HG02642 (cell line): Measurements from ENCODE around the gene SOD2.

ENCODE experiments used
- ATAC-seq: cut with Tn5 transposase; IDR thresholded peaks from one replicate; pipeline ENCODE4 v1.9.1; 2021; ENCODE audit warnings: mild to moderate bottlenecking; ENCODE audit not compliant: unreplicated experiment, poor library complexity

SOD2 gene

DNA sequence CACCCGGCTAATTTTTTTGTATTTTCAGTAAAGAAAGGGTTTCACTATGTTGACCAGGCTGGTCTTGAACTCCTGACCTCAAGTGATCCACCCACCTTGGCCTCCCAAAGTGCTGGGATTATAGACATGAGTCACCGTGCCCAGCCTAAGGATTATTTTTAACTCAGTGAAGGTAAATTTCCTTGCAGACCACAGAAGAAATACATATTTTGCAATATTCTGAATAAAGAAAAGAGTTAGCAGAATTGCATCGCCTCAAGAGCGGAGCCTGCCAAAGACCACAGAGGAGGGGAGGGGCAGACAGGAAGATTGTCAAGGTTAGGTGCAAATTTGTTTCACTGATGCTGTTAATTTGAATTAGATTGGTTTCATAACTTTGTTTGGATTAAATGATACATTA is 47.4 kb downstream of the SOD2 start:
- no peak for ATAC-seq
